ENCODE results near the gene COBL. TPM values are rescaled to one million over a fixed set of nuclear protein-coding genes. Genes with fewer than 3 reads are reported as not detected.

Gene COBL
- total and polyA plus RNA-seq, 2 of the 8 experiments (the other 6 are each of a cell fraction or from before 2014, with no cell fraction given): 13.8 to 40.4 TPM

DNA sequence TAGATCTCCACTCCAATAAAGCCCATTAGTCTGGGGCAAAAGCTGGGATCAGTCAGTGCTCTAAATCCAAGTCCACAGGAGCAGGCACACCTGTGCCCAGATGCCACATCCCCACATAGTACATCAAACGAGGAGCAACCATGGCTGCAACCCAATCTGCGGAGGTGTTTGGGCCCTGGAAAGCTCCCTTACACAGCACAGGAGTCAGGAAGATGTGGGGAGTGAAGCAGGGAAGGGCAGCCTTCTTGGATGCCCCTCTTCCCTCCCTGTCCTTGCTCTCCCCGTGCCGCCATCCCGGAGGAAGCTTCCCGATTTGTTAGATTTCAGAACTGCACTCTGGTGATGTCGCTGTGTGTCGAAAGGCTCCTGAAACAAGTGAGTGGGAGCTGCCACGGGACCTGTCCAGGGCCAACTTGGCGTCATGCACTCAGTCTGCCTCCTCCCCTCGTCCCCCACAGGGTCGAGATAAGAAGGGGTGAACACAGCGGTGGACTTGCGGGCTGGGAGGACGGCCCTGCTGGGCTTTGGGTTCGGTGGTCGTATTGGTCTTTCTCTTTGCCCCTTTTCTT is 303.3 kb downstream of the COBL start:
- no peak overlapping the region for H3K4me2 ChIP-seq (ENCODE audit: insufficient read depth in 1 of 2, low read depth in 2 of 2, low read length in 2 of 2)
- no peaks in the 10 kb centered on the region; the same call in 1 of the 2 replicates for H3K79me1 ChIP-seq (ENCODE audit: low read depth, low read length)
- WGBS, 2 experiments (ENCODE audit: extremely low coverage in 1 of 2, insufficient coverage in 1 of 2, insufficient read length in 1 of 2, insufficient replicate concordance in 2 of 2, low coverage in 1 of 2, low lambda C conversion rate in 2 of 2, missing lambda C conversion rate in 1 of 2): 96% methylated on average over 8 of the region's 17 CpGs; no CpG with 5 or more reads in 1 of the 2 experiments
- no peaks in the 10 kb centered on the region for H3K4me1 ChIP-seq (replicated peaks in 1 of 4; ENCODE audit: control insufficient read depth in 3 of 4, insufficient read depth in 4 of 4, low read length in 3 of 4)
- H3K36me3 ChIP-seq (ENCODE audit: control insufficient read depth in 2 of 4, insufficient read depth in 4 of 4, low read length in 3 of 4): no peaks in the 10 kb centered on the region
- peak overlapping the region; percentile 8; the same call in 1 of the 2 replicates for H4K8ac ChIP-seq (ENCODE audit: extremely low read depth, insufficient read depth, low read length)
- H2BK120ac ChIP-seq (replicated peaks; ENCODE audit: low read depth, low read length): no peak overlapping the region
- no peak overlapping the region for H2BK20ac ChIP-seq (ENCODE audit: low read length)
- H2AK5ac ChIP-seq (ENCODE audit: low read depth, low read length): no peak overlapping the region
- POLR2A ChIA-PET (ENCODE audit: partially characterized antibody): no interaction called here
- CTCF ChIA-PET (ENCODE audit: partially characterized antibody): interaction anchor here (0.6 to 1.8 kb wide), 8 partner anchors 12 to 808 kb away, joined by 3 to 5 read pairs (median 4); no protein-coding TSS in a partner anchor
- no peak overlapping the region for H4K91ac ChIP-seq (replicated peaks; ENCODE audit: insufficient read length, low read length)
- peak in 1 of 2 experiments; percentile 38 for DNase-seq (ENCODE audit: low read depth in 1 of 2, low spot score in 2 of 2)
- no peak overlapping the region for H3K9ac ChIP-seq (replicated peaks in 1 of 4; ENCODE audit: extremely low read depth in 1 of 4, low read depth in 3 of 4, low read length in 3 of 4)
- FAIRE-seq: no peak
- no peaks in the 10 kb centered on the region for H3K9me3 ChIP-seq (ENCODE audit: insufficient read depth in 2 of 2, low read depth in 1 of 2, low read length in 1 of 2)
- H2BK5ac ChIP-seq (ENCODE audit: low read depth, low read length): no peak overlapping the region
- H4K20me1 ChIP-seq (replicated peaks in 1 of 2; ENCODE audit: control insufficient read depth in 1 of 2, insufficient read depth in 2 of 2, low read length in 2 of 2): no peaks in the 10 kb centered on the region
- no peaks in the 10 kb centered on the region for H3K27me3 ChIP-seq (replicated peaks in 1 of 4; ENCODE audit: control insufficient read depth in 3 of 4, extremely low read depth in 1 of 4, insufficient read depth in 3 of 4, low read length in 3 of 4)
- no peak overlapping the region; the same call in 1 of the 2 replicates for H2BK15ac ChIP-seq (ENCODE audit: low read length)
- no peak overlapping the region for H3K23ac ChIP-seq (ENCODE audit: insufficient read length)
- no peak overlapping the region for H2BK12ac ChIP-seq (ENCODE audit: low read depth, low read length)
- no peak overlapping the region for H2AFZ ChIP-seq (ENCODE audit: low read length)
- no peak overlapping the region for H3K56ac ChIP-seq (replicated peaks; ENCODE audit: insufficient read length, low read depth, low read length)
- no peak overlapping the region for H3K14ac ChIP-seq (ENCODE audit: insufficient read length)
- H3K4me3 ChIP-seq (ENCODE audit: extremely low read depth in 1 of 4, insufficient read depth in 2 of 4, low read depth in 3 of 4, low read length in 4 of 4): no peak overlapping the region
- no peak overlapping the region for H4K5ac ChIP-seq (ENCODE audit: insufficient read length, low read depth, low read length)
- H3K18ac ChIP-seq (ENCODE audit: extremely low read depth, low read length): no peak overlapping the region
- H3K79me2 ChIP-seq (ENCODE audit: control insufficient read depth in 1 of 2, insufficient read depth in 2 of 2, low read length in 2 of 2): no peaks in the 10 kb centered on the region
- peaks cover 2% of the 10 kb centered on the region; the same call in 1 of the 2 replicates for H3K23me2 ChIP-seq (ENCODE audit: low read depth, low read length)
- no peak overlapping the region for H3K27ac ChIP-seq (ENCODE audit: low read depth, low read length)
- H3K4ac ChIP-seq (replicated peaks; ENCODE audit: insufficient read length, low read depth, low read length): peak overlapping the region; percentile 62
- TF ChIP-seq GABPA (IDR thresholded peaks at IDR 0.05; ENCODE audit: borderline replicate concordance, insufficient read depth, low read length) (no peak), SUZ12 (IDR thresholded peaks at IDR 0.05; ENCODE audit: low read length) (no peak), GTF2F1 (IDR thresholded peaks at IDR 0.05; ENCODE audit: borderline replicate concordance, low read depth, low read length) (no peak), MAFK (IDR thresholded peaks at IDR 0.05; ENCODE audit: low read depth, low read length) (no peak), RAD21 (IDR thresholded peaks at IDR 0.05 in 1 of 2, conservative IDR thresholded peaks at IDR 0.05 in 1 of 2; ENCODE audit: low read depth in 2 of 2, low read length in 2 of 2) (no peak), SRF (IDR thresholded peaks at IDR 0.05; ENCODE audit: low read depth, low read length) (no peak), SP1 (IDR thresholded peaks at IDR 0.05; ENCODE audit: low read depth, low read length) (no peak), ATF3 (IDR thresholded peaks at IDR 0.05; ENCODE audit: insufficient read depth, low read depth, low read length) (no peak), RBBP5 (IDR thresholded peaks at IDR 0.05; ENCODE audit: borderline replicate concordance, low read depth, low read length) (no peak), YY1 (IDR thresholded peaks at IDR 0.05; ENCODE audit: low read depth, low read length) (no peak), MAX (IDR thresholded peaks at IDR 0.05) (no peak), PHF8 (conservative IDR thresholded peaks at IDR 0.05; ENCODE audit: low read depth, low read length) (no peak)
